Measurements from ENCODE around the gene CHST9.
"Not testable (repeated sequence)": the region's sequence is repeated elsewhere in the genome, so short reads cannot be mapped to it uniquely, and the experiment has no call there.

The CHST9 gene

GRCh38 chr18:27185025-27185763 is at the start of gene CHST9:
CHST9 (minus strand) TSS chr18:27185308; CDS start chr18:27142809, 42,499 bp downstream.
- DNase-seq (ENCODE audit: low read depth) = no peak

- DNase-seq (ENCODE audit: low read depth) = not testable (repeated sequence)
These were observed 47.2 kb upstream of the CHST9 start for GRCh38 chr18:27232355-27232754.

GRCh38 chr18:27231671-27232070 is 46.6 kb upstream of the CHST9 start:
- not testable (repeated sequence) for DNase-seq (ENCODE audit: low read depth)

GRCh38 chr18:27231221-27231620 is 46.1 kb upstream of the CHST9 start:
- not testable (repeated sequence) for DNase-seq (ENCODE audit: low read depth)

GRCh38 chr18:27227721-27228120 is 42.6 kb upstream of the CHST9 start:
- no peak for DNase-seq (ENCODE audit: low read depth)

- DNase-seq (ENCODE audit: low read depth) = no peak
These were observed 41.5 kb upstream of the CHST9 start for GRCh38 chr18:27226556-27227075.

- DNase-seq (ENCODE audit: low read depth) = no peak
These were observed 40.9 kb upstream of the CHST9 start for GRCh38 chr18:27225947-27226481.

GRCh38 chr18:27223526-27224291 is 38.6 kb upstream of the CHST9 start:
- no peak for DNase-seq (ENCODE audit: low read depth)

GRCh38 chr18:27214831-27215230 is 29.7 kb upstream of the CHST9 start:
- DNase-seq (ENCODE audit: low read depth) = no peak

- DNase-seq (ENCODE audit: low read depth) = no peak
These were observed 28.1 kb upstream of the CHST9 start for GRCh38 chr18:27213123-27213717.

GRCh38 chr18:27211569-27211968 is 26.5 kb upstream of the CHST9 start:
- no peak for DNase-seq (ENCODE audit: low read depth)

GRCh38 chr18:27206411-27206810 is 21.3 kb upstream of the CHST9 start:
- no peak for DNase-seq (ENCODE audit: low read depth)

GRCh38 chr18:27202741-27203140 is 17.6 kb upstream of the CHST9 start:
- no peak for DNase-seq (ENCODE audit: low read depth)

GRCh38 chr18:27198036-27198435 is 12.9 kb upstream of the CHST9 start:
- no peak for DNase-seq (ENCODE audit: low read depth)

GRCh38 chr18:27188309-27188708 is 3.2 kb upstream of the CHST9 start:
- no peak for DNase-seq (ENCODE audit: low read depth)

- no peak for DNase-seq (ENCODE audit: low read depth)
These were observed 789 bp upstream of the CHST9 start for GRCh38 chr18:27185897-27186296.

- no peak for DNase-seq (ENCODE audit: low read depth)
These were observed 738 bp downstream of the CHST9 start for GRCh38 chr18:27184115-27185024.

GRCh38 chr18:27181726-27182125 is 3.4 kb downstream of the CHST9 start:
- no peak for DNase-seq (ENCODE audit: low read depth)

- DNase-seq (ENCODE audit: low read depth) = no peak
These were observed 6.7 kb downstream of the CHST9 start for GRCh38 chr18:27178424-27178823.

GRCh38 chr18:27175914-27176313 is 9.2 kb downstream of the CHST9 start:
- DNase-seq (ENCODE audit: low read depth) = no peak

- DNase-seq (ENCODE audit: low read depth) = no peak
These were observed 9.9 kb downstream of the CHST9 start for GRCh38 chr18:27175245-27175644.

Data from activated T-cell treated with anti-CD3 and anti-CD28 coated beads for 48 hours (primary cell).